HCT116 (cell line): Measurements from ENCODE around the gene LRRC15. TPM values are rescaled to one million over a fixed set of nuclear protein-coding genes. Genes with fewer than 3 reads are reported as not detected.
A peak's percentile ranks its signal among the peaks of the same experiment; 100 is the strongest.

Experiments used
- ATAC-seq: fragments of 200-7000 bp; cut with Tn5 transposase; 2 replicates; pipeline ENCODE4 v1.9.1; 2020; ENCODE audit warnings: mild to moderate bottlenecking, moderate library complexity
- BruUV-seq: library from RNA; stranded (reverse); fragments of 400-500 nt; replicated peaks from 2 replicates; lab custom pipeline; 2021; lab: Mats Ljungman, UMichigan
- CTCF ChIA-PET: fragments of 300-600 bp; sonication (Branson Sonifier 250); formaldehyde crosslinking; loops from one replicate; lab custom pipeline; 2021; ENCODE audit warnings: antibody characterized with exemption; lab: Charles Lee
- POLR2A ChIA-PET: fragments of 300-600, 350-600 bp; sonication (Branson Sonifier 250); formaldehyde crosslinking; loops from one replicate; lab custom pipeline; 2021; ENCODE audit warnings: antibody characterized with exemption; lab: Charles Lee
- RAD21 ChIA-PET, 2 experiments: fragments of 300-600 bp; sonication (Branson Sonifier 250); formaldehyde crosslinking; loops; one replicate each; lab custom pipeline; 2023; ENCODE audit warnings: low total read pairs in 2 of 2; ENCODE audit not compliant: uncharacterized antibody in 2 of 2, unreplicated experiment in 2 of 2, low non-redundant PET in 1 of 2; lab: Charles Lee
- DNase-seq: peaks from one replicate; pipeline ENCODE4 v3.0.0-alpha.2; 2010; ENCODE audit warnings: low read depth, low spot score
- H2AFZ ChIP-seq: fragments of 200-600 bp; shearing (Covaris generic), sonication (generic); 2 replicates; pipeline ENCODE4 v1.6.1; 2017; ENCODE audit warnings: low read depth, mixed run types, mixed read lengths, antibody characterized with exemption, low read length; ENCODE audit not compliant: poor library complexity, severe bottlenecking
- H3K27ac ChIP-seq: 2 replicates; pipeline ENCODE4 v1.5.1; 2012; ENCODE audit warnings: low read depth, low read length
- H3K27me3 ChIP-seq: fragments of 200-600 bp; sonication (generic); 2 replicates; pipeline ENCODE4 v1.6.1; 2016; ENCODE audit warnings: mixed run types, low read length, mixed read lengths; ENCODE audit not compliant: insufficient read depth
- H3K36me3 ChIP-seq, 2 experiments: fragments of 200-500 bp in 1 of 2; fragments of 200-600 bp in 1 of 2; sonication (Bioruptor generic) in 1 of 2; sonication (generic) in 1 of 2; 2 replicates each; pipeline versions ENCODE4 v1.5.1 to v1.6.1; 2014 to 2016; ENCODE audit warnings: low read length in 2 of 2, inconsistent platforms in 1 of 2, mixed read lengths in 1 of 2, mixed run types in 1 of 2; ENCODE audit not compliant: insufficient read depth in 2 of 2, control insufficient read depth in 1 of 2
- H3K4me1 ChIP-seq, 2 experiments: fragments of 200-600 bp in 1 of 2; sonication (generic) in 1 of 2; 2 replicates each; pipeline versions ENCODE4 v1.5.1 to v1.6.1; 2012 to 2017; ENCODE audit warnings: low read length in 2 of 2, inconsistent platforms in 1 of 2, mild to moderate bottlenecking in 1 of 2, mixed read lengths in 1 of 2, mixed run types in 1 of 2, moderate library complexity in 1 of 2; ENCODE audit not compliant: insufficient read depth in 2 of 2, control insufficient read depth in 1 of 2
- H3K4me2 ChIP-seq: fragments of 200-600 bp; sonication (generic); 2 replicates; pipeline ENCODE4 v1.6.1; 2017; ENCODE audit warnings: mixed run types, low read length, mixed read lengths
- H3K4me3 ChIP-seq, 2 experiments: fragments of 200-600 bp in 1 of 2; sonication (generic) in 1 of 2; replicated peaks in 1 of 2; 2 replicates each; pipeline ENCODE4 v1.5.1; 2011 to 2016; ENCODE audit warnings: low read length in 2 of 2, control low read depth in 1 of 2, low read depth in 1 of 2, mild to moderate bottlenecking in 1 of 2, mixed read lengths in 1 of 2, mixed run types in 1 of 2
- H3K79me2 ChIP-seq: fragments of 200-600 bp; sonication (generic); 2 replicates; pipeline ENCODE4 v1.6.1; 2017; ENCODE audit warnings: mild to moderate bottlenecking, mixed run types, low read length, moderate library complexity, mixed read lengths; ENCODE audit not compliant: insufficient read depth
- H3K9ac ChIP-seq: fragments of 200-600 bp; sonication (generic); 2 replicates; pipeline ENCODE4 v1.6.1; 2016; ENCODE audit warnings: low read length, mixed read lengths
- H3K9me2 ChIP-seq: fragments of 200-600 bp; sonication (generic), shearing (Covaris generic); 2 replicates; pipeline ENCODE4 v1.6.1; 2017; ENCODE audit warnings: mixed run types, mild to moderate bottlenecking, moderate library complexity; ENCODE audit not compliant: insufficient read depth
- H3K9me3 ChIP-seq, 2 experiments: fragments of 200-500 bp in 1 of 2; fragments of 200-600 bp in 1 of 2; sonication (Bioruptor generic) in 1 of 2; sonication (generic) in 1 of 2; 2 replicates each; pipeline ENCODE4 v1.6.1; 2014 to 2017; ENCODE audit warnings: low read length in 2 of 2, mixed read lengths in 2 of 2, inconsistent platforms in 1 of 2, low read depth in 1 of 2, mild to moderate bottlenecking in 1 of 2, mixed run types in 1 of 2, moderate library complexity in 1 of 2; ENCODE audit not compliant: control insufficient read depth in 1 of 2, insufficient read depth in 1 of 2
- H4K20me1 ChIP-seq: fragments of 200-600 bp; sonication (generic), shearing (Covaris generic); 2 replicates; pipeline ENCODE4 v1.6.1; 2017; ENCODE audit warnings: mixed run types, mild to moderate bottlenecking, moderate library complexity; ENCODE audit not compliant: insufficient read depth
- CTCF ChIP-seq, 3 experiments: fragments of 200-600 bp in 1 of 3; sonication (generic) in 1 of 3; IDR thresholded peaks in 2 of 3; conservative IDR thresholded peaks in 1 of 3; 2 replicates each; pipeline ENCODE4 v1.5.1; 2012 to 2017; ENCODE audit warnings: low read depth in 2 of 3, low read length in 2 of 3, antibody characterized with exemption in 1 of 3, borderline replicate concordance in 1 of 3, control low read depth in 1 of 3, mild to moderate bottlenecking in 1 of 3, mixed read lengths in 1 of 3, mixed run types in 1 of 3, moderate library complexity in 1 of 3; ENCODE audit not compliant: insufficient read depth in 1 of 3
- EZH2phosphoT487 ChIP-seq: fragments of 200-600 bp; IDR thresholded peaks from 2 replicates; pipeline ENCODE4 v1.6.1; 2018; ENCODE audit warnings: antibody characterized with exemption, borderline replicate concordance
- FOSL1 ChIP-seq: IDR thresholded peaks from 2 replicates; pipeline ENCODE4 v1.6.1; 2012; ENCODE audit warnings: low read depth
- SIN3A ChIP-seq: IDR thresholded peaks from 2 replicates; pipeline ENCODE4 v1.6.1; 2012; ENCODE audit warnings: low read depth
- SP1 ChIP-seq: IDR thresholded peaks from 2 replicates; pipeline ENCODE4 v1.6.1; 2012; ENCODE audit warnings: low read depth
- YY1 ChIP-seq: IDR thresholded peaks from 2 replicates; pipeline ENCODE4 v1.6.1; 2011; ENCODE audit warnings: low read length, low read depth, moderate library complexity, mild to moderate bottlenecking; ENCODE audit not compliant: insufficient replicate concordance; ENCODE audit errors: extremely low read depth
- intact Hi-C: fragments of 100-400 bp; cut with micrococcal nuclease; formaldehyde crosslinking; loops from 2 replicates; pipeline ENCODE4 v1.10.0; 2022
- total RNA-seq: library from RNA; stranded (reverse); gene quantifications from one replicate; pipeline ENCODE4 v1.2.1, GENCODE V29; 2021; ENCODE audit not compliant: unreplicated experiment

LRRC15 gene
- total RNA-seq, 1 experiment from 2014 or later: not detected

GRCh38 chr3:194314388-194315068 is 55.0 kb downstream of the LRRC15 start (continued):
- TF ChIP-seq YY1: no peak
- no peak for TF ChIP-seq EZH2phosphoT487
- no peak for TF ChIP-seq FOSL1
- TF ChIP-seq SP1: no peak
- no peak for TF ChIP-seq SIN3A

- Histone ChIP-seq H3K27ac (peak overlapping the region; percentile 2; the same call in 1 of the 2 replicates), H3K4me2 (peak overlapping the region; percentile 80), H3K9ac (no peak overlapping the region), H4K20me1 (no peaks in the 10 kb centered on the region), H3K27me3 (no peaks in the 10 kb centered on the region), H3K36me3 (no peaks in the 10 kb centered on the region), H3K9me2 (no peaks in the 10 kb centered on the region), H3K9me3 (no peaks in the 10 kb centered on the region), H3K4me1 (peaks cover 26 to 49% of the 10 kb centered on the region in 2 experiments), H3K4me3 (no peak overlapping the region), H3K79me2 (no peaks in the 10 kb centered on the region), H2AFZ (no peak overlapping the region)
- ChIA-PET POLR2A (interaction anchor here (0.7 kb wide), 1 partner anchor 533 kb away, joined by 3 read pairs; no protein-coding TSS in a partner anchor), CTCF (interaction anchor here (1.1 to 4.7 kb wide), 9 partner anchors 9 to 532 kb away, joined by 3 to 145 read pairs (median 4); no protein-coding TSS in a partner anchor), RAD21 (interaction anchor here (0.7 to 3.8 kb wide), 5 partner anchors 175 to 532 kb away, joined by 3 to 30 read pairs (median 3); partner anchors contain the start of gene HES1 (in 1 of the 2))
- DNase-seq (no peak), ATAC-seq (peak; percentile 41)
- intact Hi-C loops: loop anchor here (2.0 kb wide), 2 partner anchors 145 to 525 kb away; no protein-coding TSS in a partner anchor
- TF ChIP-seq FOSL1: no peak
- peak in 2 of 3 experiments; percentile 42 to 46; a peak in 4 of 6 replicates for TF ChIP-seq CTCF (IDR thresholded peaks at IDR 0.05 in 2 of 3, conservative IDR thresholded peaks at IDR 0.05 in 1 of 3; ENCODE audit: borderline replicate concordance in 1 of 3, insufficient read depth in 1 of 3, low read depth in 2 of 3, low read length in 2 of 3)
- no TSS peak for BruUV-seq
These were observed 55.8 kb downstream of the LRRC15 start for GRCh38 chr3:194313560-194314387.
